Fibroblast of peridontal ligament (primary cell): ENCODE data around the gene CPZ.
A peak's percentile ranks its signal among the peaks of the same experiment; 100 is the strongest.

Experiments
- DNase-seq: peaks from one replicate; pipeline ENCODE4 v3.0.0-alpha.2; 2010; ENCODE audit errors: extremely low read depth

The CPZ gene

GRCh38 chr4:8594097-8595038 lies 1.8 kb downstream of the CPZ start:
- peak; percentile 87 for DNase-seq

- no peak for DNase-seq
These were observed 2.9 kb downstream of the CPZ start for GRCh38 chr4:8595237-8596087.

- DNase-seq: no peak
These were observed 4.3 kb downstream of the CPZ start for GRCh38 chr4:8596891-8597290.

- DNase-seq: no peak
These were observed 4.8 kb downstream of the CPZ start for GRCh38 chr4:8597319-8597718.

GRCh38 chr4:8597791-8598190 lies 5.2 kb downstream of the CPZ start:
- no peak for DNase-seq

GRCh38 chr4:8598391-8599090 lies 6.0 kb downstream of the CPZ start:
- no peak for DNase-seq

GRCh38 chr4:8599091-8599460 lies 6.5 kb downstream of the CPZ start:
- DNase-seq: no peak

- DNase-seq: peak; percentile 59
These were observed 7.1 kb downstream of the CPZ start for GRCh38 chr4:8599657-8600056.

GRCh38 chr4:8600266-8600665 lies 7.7 kb downstream of the CPZ start:
- DNase-seq: no peak

GRCh38 chr4:8600686-8601085 lies 8.1 kb downstream of the CPZ start:
- DNase-seq: no peak

- DNase-seq: no peak
These were observed 8.5 kb downstream of the CPZ start for GRCh38 chr4:8601086-8601485.

GRCh38 chr4:8601556-8601955 lies 9.0 kb downstream of the CPZ start:
- DNase-seq: no peak

GRCh38 chr4:8602686-8603430 lies 10.3 kb downstream of the CPZ start:
- no peak for DNase-seq

GRCh38 chr4:8603931-8604330 lies 11.4 kb downstream of the CPZ start:
- DNase-seq: no peak

- DNase-seq: no peak
These were observed 12.7 kb downstream of the CPZ start for GRCh38 chr4:8605289-8605688.

GRCh38 chr4:8606476-8606875 lies 13.9 kb downstream of the CPZ start:
- DNase-seq: no peak

GRCh38 chr4:8606966-8607365 lies 14.4 kb downstream of the CPZ start:
- no peak for DNase-seq

GRCh38 chr4:8607603-8608481 lies 15.3 kb downstream of the CPZ start:
- DNase-seq: no peak

GRCh38 chr4:8608714-8609391 lies 16.3 kb downstream of the CPZ start:
- no peak for DNase-seq

- DNase-seq: no peak
These were observed 16.8 kb downstream of the CPZ start for GRCh38 chr4:8609406-8609805.
